HG02588 (cell line): ENCODE results near the gene KIT.
A peak's percentile ranks its signal among the peaks of the same experiment; 100 is the strongest.

Experiments used
- ATAC-seq: cut with Tn5 transposase; IDR thresholded peaks from one replicate; pipeline ENCODE4 v1.9.1; 2021; ENCODE audit warnings: mild to moderate bottlenecking, moderate library complexity; ENCODE audit not compliant: unreplicated experiment

KIT gene

DNA sequence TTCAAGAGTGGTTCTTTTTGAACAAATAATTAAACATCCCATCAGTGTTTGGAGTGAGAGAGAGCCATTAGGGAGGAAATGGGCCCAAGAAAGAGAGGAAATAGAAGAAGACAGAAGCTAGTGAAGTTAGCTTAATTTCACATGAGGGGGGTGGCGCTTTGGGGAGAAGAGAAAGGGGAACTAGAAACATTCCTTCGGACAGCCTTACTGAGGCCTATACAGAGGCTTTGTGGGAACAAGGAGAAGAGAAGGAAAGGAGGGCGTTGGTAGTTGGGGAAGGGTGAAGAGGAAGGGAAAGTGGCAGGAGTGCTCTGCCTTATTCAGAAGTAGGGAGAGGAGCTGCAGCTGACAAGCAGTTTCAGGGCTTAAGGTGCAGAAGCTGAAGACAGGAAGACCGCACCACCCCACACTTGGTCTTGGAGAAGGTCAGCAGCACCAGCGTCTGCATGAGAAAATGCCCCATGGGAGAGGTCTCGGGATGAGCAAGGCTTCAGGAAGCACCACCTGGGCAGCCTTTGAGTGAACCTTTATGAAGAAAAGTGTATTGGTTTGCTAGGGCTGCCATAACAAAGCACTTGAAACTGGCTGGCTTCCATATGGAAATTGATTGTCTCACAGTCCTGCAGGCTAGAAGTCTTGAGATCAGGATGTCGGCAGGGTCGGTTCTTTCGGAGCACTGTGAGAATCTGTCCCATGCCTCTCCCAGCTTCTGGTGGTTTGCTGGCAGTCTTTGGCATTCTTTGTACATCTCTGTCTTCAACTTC, 85.1 kb downstream of the KIT start:
- no peak for ATAC-seq

DNA sequence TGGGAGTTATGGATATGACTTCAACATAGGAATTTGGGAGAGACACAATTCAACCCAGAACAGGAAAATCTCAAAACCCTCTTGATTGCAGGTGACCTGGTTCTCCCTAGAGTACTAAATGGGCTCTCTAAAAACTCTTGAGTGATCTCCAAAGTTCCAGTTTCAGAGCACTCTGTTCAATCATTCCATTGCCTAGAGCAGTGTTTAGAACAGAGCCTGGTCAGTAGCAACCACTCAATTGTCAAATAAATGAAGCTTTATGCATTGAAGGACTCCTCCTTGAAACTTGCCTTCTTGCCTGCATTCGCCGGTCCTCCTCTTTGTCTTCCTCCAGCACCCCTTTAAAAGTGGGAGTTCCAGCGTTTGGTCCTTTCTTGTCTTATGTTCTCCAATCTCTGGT, 85.8 kb downstream of the KIT start:
- ATAC-seq = no peak

DNA sequence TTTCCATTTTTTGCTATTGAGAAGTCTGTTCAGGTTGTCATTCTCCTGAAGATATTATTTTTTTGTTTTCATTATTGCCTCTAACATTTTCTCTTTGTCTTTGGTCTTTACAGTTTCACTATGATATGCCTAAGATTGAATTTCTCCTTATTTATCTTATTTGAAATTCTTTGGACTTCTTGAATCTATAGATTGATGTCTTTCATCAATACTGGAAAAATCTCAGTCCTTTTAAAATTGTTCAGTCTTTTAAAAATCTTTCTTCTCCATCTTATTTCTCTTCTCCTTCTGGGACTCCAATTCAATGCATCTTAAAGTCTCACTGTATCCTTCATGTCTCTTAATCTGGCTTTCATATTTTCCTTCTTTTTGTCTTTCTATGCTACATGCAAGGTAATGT, 86.7 kb downstream of the KIT start:
- no peak for ATAC-seq

DNA sequence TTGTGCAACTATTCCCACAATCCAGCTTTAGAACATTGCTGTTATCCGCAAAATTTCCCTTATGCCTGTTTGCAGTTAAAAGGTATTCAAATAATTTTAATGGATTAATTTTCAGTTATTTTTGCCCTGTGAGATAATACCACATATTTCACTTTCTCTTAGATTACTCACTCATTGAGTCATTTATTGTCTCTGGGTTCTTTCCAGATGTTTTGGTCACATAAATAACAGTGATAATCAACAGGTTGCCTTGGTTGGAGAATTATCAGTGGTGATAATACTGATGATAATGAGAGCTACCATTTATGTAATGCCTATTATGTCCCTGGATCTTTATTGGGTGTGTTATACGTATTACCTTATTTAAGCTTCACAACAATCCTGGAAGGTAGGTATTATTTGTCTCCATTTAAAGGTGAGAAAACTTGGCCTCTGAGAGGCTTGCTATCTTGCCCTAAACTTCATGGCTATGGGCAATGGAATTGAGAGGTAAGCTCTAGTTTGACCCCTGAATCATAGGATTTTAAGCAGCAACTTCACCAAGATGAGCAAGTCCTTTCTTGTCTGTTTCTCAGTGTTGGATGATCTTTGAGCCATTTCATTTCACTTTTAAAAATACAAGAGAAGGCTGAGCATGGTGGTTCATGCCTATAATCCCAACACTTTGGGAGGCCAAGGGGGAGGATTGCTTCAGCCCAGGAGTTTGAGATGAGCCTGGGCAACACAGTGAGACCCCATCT, 87.4 kb downstream of the KIT start:
- ATAC-seq = no peak

DNA sequence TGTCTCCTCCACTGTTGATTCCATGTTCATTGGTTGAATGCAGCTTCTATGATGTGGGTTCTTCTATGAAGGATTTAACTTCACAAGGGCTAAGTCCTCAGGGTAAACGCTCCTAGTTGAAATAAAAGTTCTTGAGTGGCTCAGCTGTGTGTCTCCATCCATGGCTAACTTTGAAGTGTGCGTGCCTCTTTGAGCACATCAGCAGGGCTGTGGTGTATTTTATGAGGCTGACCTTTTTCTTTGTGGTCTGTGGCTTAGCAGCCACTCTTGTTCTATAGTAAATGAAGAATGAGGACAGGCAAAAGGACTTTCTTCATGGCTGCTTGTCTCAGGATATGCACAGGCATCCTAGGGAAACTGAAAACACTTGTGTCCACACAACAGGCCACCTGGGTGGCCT, 88.5 kb downstream of the KIT start:
- ATAC-seq = peak; percentile 74

DNA sequence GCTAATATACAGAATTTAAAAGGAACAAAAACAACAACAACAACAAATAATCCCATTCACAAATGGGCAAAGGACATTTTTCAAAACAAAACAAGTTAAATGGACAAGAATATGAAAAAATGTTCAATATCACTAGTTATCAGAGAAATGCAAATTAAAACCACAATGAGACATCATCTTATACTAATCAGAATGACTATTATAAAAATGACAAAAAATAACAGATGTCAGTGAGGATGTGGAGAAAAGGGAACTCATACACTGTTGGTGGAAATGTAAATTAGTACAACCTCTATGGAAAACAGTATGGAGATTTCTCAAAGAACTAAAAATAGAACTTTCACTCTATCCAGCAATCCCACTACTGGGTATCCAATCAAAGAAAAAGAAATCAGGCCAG, 92.6 kb downstream of the KIT start:
- ATAC-seq = no peak

DNA sequence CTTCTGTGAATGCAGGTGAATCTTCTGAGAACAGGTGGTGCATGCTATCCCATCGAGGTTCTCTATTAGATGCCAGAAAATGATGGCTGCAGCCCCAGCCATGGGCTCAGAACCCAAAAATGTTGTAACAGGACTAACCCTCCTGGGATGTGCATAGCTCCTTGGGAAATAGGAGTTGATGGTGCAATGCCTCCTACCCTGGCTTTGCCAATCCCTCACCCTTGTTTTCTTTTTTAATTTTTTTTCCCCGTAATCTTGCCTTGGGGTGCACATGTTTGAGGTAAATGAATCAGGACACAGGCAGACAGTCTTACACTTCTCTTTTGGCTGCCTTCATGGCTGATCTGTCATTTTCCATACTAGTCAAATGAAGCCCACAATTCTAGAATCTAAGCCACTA, 96.6 kb downstream of the KIT start:
- no peak for ATAC-seq

DNA sequence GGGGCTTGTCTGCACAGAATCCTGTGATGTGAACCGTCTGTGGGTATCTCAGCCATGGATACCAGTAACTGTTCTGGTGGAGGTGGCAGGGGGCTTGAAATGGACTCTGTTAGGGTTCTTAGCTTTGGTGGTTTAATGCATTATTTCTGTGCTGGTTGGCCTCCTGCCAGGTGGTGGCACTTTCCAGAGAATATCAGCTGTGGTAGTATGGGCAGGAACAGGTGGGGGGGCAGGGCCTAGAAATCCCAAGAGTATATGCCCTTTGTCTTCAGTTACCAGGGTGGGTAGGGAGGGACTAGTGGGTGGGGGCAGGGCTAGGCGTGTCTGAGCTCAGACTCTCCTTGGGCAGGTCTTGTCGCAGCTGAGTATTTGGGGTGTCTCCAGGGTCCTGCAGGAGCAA, 106.7 kb downstream of the KIT start:
- ATAC-seq = no peak

DNA sequence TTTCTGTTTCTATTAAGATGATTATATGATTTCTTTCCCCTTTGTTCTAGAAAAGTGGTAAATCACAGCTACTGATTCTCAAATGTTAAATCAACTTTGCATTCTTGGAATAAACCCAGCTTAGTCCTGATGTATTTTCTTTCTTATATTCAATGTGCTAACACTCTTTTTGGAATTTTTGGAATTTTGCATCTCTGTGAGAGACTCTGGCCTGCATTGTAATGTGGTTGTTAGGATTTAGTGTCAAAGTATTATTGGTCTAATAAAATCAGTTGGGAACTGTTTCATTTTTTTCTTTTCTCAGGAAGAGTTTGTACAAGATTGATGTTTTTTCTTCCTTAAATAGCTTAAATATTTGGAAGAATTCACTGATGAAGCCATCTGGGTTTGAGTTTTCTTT, 109.6 kb downstream of the KIT start:
- ATAC-seq = no peak

DNA sequence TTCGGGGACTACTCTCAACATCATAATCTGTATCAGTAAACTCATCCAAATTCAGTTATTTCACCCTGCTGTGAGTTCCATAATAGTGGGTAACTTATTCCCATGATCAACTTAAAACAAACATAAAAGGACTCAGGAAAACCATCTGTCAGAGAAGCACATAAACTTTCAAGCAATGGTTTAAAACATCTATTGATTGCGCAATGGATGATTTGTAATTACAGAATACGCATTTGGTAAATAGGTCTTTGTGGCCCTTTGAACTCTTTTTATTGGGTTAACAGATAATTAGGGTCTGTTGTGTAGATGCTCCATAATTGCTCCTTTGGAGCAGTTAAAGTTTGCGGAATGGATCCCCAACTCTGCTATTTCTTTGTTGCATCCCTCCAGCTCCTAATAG, 115.3 kb downstream of the KIT start:
- no peak for ATAC-seq

DNA sequence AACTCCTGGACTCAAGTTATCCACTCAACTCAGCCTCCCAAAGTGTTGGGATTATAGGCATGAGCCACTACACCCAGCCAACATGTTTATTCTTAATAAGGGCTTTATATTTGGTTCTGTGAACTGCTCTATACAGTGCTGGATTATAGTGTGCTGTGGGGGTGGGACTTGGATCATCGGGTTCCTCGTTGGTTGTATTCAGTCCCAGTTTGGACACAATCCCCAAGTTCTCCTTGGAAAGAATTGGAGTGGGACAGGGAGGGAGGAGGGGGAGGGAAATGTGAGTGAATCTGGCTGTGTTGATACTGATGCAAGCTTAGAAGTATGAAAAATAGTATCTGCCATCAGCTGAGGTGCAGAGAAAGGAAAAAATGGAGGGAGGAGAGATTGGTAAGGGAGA, 121.3 kb downstream of the KIT start:
- ATAC-seq = no peak

DNA sequence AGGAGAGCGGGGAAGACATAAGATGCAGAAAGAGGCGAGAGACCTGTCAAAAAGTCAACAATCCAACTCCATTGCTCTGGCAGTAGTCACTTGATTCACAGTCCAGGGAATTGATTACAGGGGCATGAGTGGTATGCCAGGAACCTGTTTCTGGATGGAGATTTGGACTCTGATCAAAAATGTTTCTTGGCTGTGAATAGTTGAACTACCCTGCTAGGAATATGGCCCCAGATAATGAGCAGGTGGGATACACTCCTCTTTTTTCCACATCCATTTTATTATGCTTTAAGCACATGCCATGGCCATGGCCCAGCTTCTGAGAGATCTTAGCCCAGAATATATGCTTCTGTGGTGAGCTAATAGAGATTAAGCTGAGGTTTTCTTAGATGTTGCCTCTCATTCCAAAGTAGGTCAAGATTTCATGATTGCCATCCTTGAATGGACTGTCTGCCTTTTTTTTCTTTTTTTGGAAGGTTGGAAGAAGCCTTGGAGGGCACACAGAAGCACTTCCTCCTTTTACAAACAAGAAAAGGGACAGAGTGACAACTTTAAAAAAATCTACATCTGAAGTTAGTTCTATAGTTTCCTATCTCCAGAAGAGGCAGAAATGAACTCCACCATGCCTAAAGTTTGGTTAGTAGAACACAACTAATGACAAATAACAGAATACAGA, 121.9 kb downstream of the KIT start:
- no peak for ATAC-seq

DNA sequence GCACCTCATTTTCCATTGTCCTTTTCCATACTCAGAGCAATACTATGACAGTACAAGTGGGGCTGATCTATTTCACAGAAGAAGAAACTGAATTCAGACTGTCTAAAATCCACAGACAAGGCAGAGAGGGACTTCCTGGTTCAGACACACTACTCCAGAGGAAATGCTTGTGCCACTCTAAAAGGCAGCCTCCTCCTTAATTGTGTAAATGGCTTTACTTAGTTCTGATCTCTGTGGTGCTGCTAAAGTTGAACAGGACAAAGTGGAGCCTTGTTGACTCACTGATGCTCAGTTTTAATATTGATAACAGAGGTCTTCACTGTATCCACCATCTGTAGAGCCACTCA, 122.4 kb downstream of the KIT start:
- ATAC-seq = no peak

DNA sequence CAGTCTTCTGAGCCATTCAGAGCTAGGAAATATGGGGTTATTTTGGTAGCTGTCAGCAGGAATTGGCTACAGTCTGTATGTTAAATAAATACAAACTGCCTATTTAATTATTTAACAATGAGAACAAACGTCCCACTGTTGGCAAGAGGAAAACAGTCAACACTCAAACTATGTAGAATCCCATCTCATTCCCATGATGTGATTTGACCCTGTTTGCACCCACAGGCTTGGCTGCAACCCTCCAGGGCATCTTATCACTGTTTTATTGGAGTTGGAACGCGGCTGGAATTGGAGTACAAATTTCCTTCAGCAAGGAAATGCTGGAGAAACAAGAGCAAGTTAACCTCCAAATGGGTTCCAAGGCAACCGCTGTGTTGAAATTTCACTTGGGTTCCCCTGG, 124.0 kb downstream of the KIT start:
- ATAC-seq = no peak

DNA sequence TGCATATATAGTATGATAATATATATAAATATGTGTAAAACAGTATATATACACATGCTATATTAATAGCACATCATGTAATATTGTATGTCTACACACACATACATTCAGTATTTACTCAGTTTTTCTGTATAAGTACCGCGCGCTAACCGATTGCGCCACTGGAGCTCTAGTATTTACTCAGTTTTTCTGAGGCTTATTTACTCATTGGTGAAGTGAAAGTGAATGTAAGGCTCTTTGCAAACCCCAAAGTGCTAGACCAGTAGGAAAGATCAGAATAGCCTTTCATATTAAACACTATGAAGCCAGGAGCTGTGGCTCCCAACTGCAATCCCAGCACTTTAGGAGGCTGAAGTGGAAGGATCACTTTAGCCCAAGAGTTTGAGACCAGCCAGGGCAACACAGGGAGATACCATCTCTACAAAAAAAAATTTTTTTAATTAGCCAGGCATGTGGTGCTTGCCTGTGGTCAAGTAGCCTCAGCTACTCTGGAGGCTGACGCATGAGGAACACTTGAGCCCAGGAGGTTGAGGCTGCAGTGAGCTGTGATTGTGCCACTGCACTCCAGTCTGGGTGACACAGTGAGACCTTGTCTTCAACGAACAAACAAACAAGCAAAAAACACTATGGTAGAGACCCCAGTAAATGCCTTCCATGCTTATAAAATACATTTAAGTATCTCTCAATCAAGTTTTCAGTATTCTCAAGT, 125.8 kb downstream of the KIT start:
- no peak for ATAC-seq

DNA sequence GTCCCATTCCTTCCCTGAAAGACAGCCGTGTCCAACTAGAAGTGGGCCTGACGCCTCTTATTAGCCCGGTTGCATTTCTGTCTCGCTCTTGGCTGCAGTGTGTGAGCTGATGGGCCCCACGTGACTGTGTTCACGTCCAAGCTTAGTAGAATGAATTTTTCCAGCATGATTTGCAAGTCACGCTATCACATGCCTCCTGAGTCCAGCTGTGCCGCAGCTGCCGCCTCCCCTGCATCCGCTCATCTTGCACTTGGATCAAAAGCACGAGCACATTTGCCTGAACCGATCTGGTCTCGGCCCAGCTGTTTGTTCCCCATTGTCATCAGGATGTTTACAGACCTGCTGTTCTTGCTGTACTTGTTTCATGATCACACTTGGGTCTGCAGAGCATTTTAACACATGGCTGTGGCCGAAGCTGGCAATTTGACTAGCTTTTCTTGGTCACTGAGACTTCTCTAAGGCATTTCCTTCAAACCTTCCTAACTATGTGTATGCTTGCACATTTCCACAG, 126.5 kb downstream of the KIT start:
- ATAC-seq = no peak
